Uterus (tissue), 2 donors: ENCODE measurements around the gene SH2D7.

ENCODE experiments used
- POLR2A ChIP-seq, 2 donors: fragments of 450-650 bp; IDR thresholded peaks; one replicate each; pipeline ENCODE4 v1.6.1; 2016; ENCODE audit warnings: antibody characterized with exemption in 2 of 2, mild to moderate bottlenecking in 1 of 2, moderate library complexity in 1 of 2
- TF ChIP-seq, protein P1 (sequence below), 4 experiments: fragments of 200-600 bp in 2 of 4; fragments of 450-650 bp in 2 of 4; sonication (generic) in 2 of 4; IDR thresholded peaks; one replicate each; pipeline ENCODE4 v1.5.1; 2016 to 2019; ENCODE audit warnings: antibody characterized with exemption in 4 of 4, mild to moderate bottlenecking in 2 of 4, moderate library complexity in 1 of 4

DNA sequence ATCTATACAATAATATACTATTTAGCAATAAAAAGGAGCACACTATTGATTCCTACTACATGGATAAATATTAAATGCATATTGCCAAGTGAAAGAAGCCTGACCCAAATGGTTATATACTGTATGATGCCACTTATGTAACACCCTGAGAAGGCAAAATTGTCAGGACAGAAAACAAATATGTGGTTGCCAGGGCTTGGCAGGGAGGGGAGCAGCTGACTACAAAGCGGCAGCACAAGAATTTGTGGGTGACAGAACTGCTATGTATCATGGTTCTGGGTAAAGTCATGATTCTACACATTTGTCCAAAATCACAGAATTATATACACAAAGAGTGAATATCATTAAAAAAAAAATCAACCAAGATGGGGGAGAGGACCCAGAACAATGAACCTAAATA is 37.4 kb upstream of the SH2D7 start:
- TF ChIP-seq, protein P1, sequence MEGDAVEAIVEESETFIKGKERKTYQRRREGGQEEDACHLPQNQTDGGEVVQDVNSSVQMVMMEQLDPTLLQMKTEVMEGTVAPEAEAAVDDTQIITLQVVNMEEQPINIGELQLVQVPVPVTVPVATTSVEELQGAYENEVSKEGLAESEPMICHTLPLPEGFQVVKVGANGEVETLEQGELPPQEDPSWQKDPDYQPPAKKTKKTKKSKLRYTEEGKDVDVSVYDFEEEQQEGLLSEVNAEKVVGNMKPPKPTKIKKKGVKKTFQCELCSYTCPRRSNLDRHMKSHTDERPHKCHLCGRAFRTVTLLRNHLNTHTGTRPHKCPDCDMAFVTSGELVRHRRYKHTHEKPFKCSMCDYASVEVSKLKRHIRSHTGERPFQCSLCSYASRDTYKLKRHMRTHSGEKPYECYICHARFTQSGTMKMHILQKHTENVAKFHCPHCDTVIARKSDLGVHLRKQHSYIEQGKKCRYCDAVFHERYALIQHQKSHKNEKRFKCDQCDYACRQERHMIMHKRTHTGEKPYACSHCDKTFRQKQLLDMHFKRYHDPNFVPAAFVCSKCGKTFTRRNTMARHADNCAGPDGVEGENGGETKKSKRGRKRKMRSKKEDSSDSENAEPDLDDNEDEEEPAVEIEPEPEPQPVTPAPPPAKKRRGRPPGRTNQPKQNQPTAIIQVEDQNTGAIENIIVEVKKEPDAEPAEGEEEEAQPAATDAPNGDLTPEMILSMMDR (IDR thresholded peaks at IDR 0.05), result no peak
- no peak for TF ChIP-seq POLR2A (IDR thresholded peaks at IDR 0.05)
